SU-DHL-6 (cell line): ENCODE data around the gene FRMD3.

ENCODE experiments used
- H2AFZ ChIP-seq: fragments of 200-600 bp; sonication (generic); 2 replicates; pipeline ENCODE4 v1.6.1; 2014; ENCODE audit warnings: low read depth, mild to moderate bottlenecking, moderate library complexity, mixed read lengths, antibody characterized with exemption, low read length; ENCODE audit not compliant: severe bottlenecking
- H3F3A ChIP-seq: fragments of 200-600 bp; shearing (Covaris generic); 2 replicates; pipeline ENCODE4 v1.6.0; 2016; ENCODE audit warnings: antibody characterized with exemption, mild to moderate bottlenecking; ENCODE audit not compliant: insufficient read depth
- H3K27ac ChIP-seq: fragments of 200-600 bp; sonication (generic); 2 replicates; pipeline ENCODE4 v1.5.1; 2016; ENCODE audit warnings: low read depth, mild to moderate bottlenecking, low read length, moderate library complexity, mixed read lengths
- H3K27me3 ChIP-seq: fragments of 200-600 bp; sonication (generic), shearing (Covaris generic); 2 replicates; pipeline ENCODE4 v1.6.0; 2014; ENCODE audit warnings: mild to moderate bottlenecking, low read length
- H3K36me3 ChIP-seq: fragments of 200-600 bp; sonication (generic); 2 replicates; pipeline ENCODE4 v1.6.1; 2014; ENCODE audit warnings: mild to moderate bottlenecking, low read length, mixed read lengths
- H3K4me2 ChIP-seq: fragments of 300-600, 200-600 bp; shearing (Covaris generic), sonication (generic); 2 replicates; pipeline ENCODE4 v1.6.0; 2014; ENCODE audit warnings: low read length, low read depth, mild to moderate bottlenecking; ENCODE audit not compliant: poor library complexity, severe bottlenecking
- H3K4me3 ChIP-seq: fragments of 200-600 bp; sonication (generic); 2 replicates; pipeline ENCODE4 v1.5.1; 2014; ENCODE audit warnings: antibody characterized with exemption, low read length, mild to moderate bottlenecking, mixed read lengths; ENCODE audit not compliant: insufficient read depth, poor library complexity, severe bottlenecking
- H3K79me2 ChIP-seq: fragments of 200-600 bp; sonication (generic); 2 replicates; pipeline ENCODE4 v1.6.1; 2014; ENCODE audit warnings: mild to moderate bottlenecking, low read length, moderate library complexity; ENCODE audit not compliant: insufficient read depth
- H3K9ac ChIP-seq: fragments of 200-600 bp; sonication (generic); 2 replicates; pipeline ENCODE4 v1.7.0; 2014; ENCODE audit warnings: mild to moderate bottlenecking, low read length
- H3K9me2 ChIP-seq: fragments of 200-600 bp; sonication (generic); replicated peaks from 2 replicates; pipeline ENCODE4 v1.6.1; 2014; ENCODE audit warnings: low read length; ENCODE audit not compliant: insufficient read depth
- H3K9me3 ChIP-seq: fragments of 200-600 bp; sonication (generic); 2 replicates; pipeline ENCODE4 v1.6.1; 2014; ENCODE audit warnings: low read length, mixed read lengths; ENCODE audit not compliant: insufficient read depth
- H4K20me1 ChIP-seq: fragments of 200-600 bp; sonication (generic); 2 replicates; pipeline ENCODE4 v1.6.1; 2014; ENCODE audit warnings: low read depth, mild to moderate bottlenecking, antibody characterized with exemption, low read length, moderate library complexity, mixed read lengths
- CTCF ChIP-seq: fragments of 200-600 bp; sonication (generic); IDR thresholded peaks from one replicate; pipeline ENCODE4 v1.5.1; 2017; ENCODE audit warnings: antibody characterized with exemption, mild to moderate bottlenecking, low read length, moderate library complexity; ENCODE audit not compliant: insufficient read depth, poor library complexity, severe bottlenecking
- EZH2phosphoT487 ChIP-seq: fragments of 200-600 bp; sonication (generic), shearing (Covaris generic); conservative IDR thresholded peaks from 2 replicates; pipeline ENCODE4 v1.6.1; 2018; ENCODE audit warnings: mild to moderate bottlenecking, antibody characterized with exemption, low read length, moderate library complexity, mixed read lengths

The FRMD3 gene

GRCh38 chr9:83355024-83355444, 183.2 kb downstream of the FRMD3 start:
- Histone ChIP-seq H3K9ac (no peak overlapping the region), H3K27ac (no peak overlapping the region), H3K36me3 (no peaks in the 10 kb centered on the region), H2AFZ (no peak overlapping the region), H3K9me2 (no peaks in the 10 kb centered on the region), H3K79me2 (no peaks in the 10 kb centered on the region), H4K20me1 (no peaks in the 10 kb centered on the region), H3K9me3 (no peaks in the 10 kb centered on the region), H3K27me3 (no peaks in the 10 kb centered on the region), H3K4me2 (no peak overlapping the region), H3F3A (no peaks in the 10 kb centered on the region), H3K4me3 (no peak overlapping the region)
- TF ChIP-seq EZH2phosphoT487: no peak
- no peak for TF ChIP-seq CTCF

GRCh38 chr9:83349031-83349430, 189.2 kb downstream of the FRMD3 start:
- H2AFZ ChIP-seq: no peak overlapping the region

GRCh38 chr9:83346655-83347420, 191.4 kb downstream of the FRMD3 start:
- H3K36me3 ChIP-seq: no peaks in the 10 kb centered on the region
- H3K9me2 ChIP-seq: no peaks in the 10 kb centered on the region
- H3K27ac ChIP-seq: no peak overlapping the region
- H3K4me3 ChIP-seq: no peak overlapping the region
- no peaks in the 10 kb centered on the region for H3K27me3 ChIP-seq
- H3F3A ChIP-seq: no peaks in the 10 kb centered on the region
- no peak for TF ChIP-seq CTCF
- no peak for TF ChIP-seq EZH2phosphoT487
- H2AFZ ChIP-seq: no peak overlapping the region
- no peak overlapping the region for H3K9ac ChIP-seq
- H3K79me2 ChIP-seq: no peaks in the 10 kb centered on the region
- no peak overlapping the region for H3K4me2 ChIP-seq
- no peaks in the 10 kb centered on the region for H4K20me1 ChIP-seq
- no peaks in the 10 kb centered on the region for H3K9me3 ChIP-seq

More at GRCh38 chr9:83349031-83349430, 189.2 kb downstream of the FRMD3 start:
- Histone ChIP-seq H3K27me3 (no peaks in the 10 kb centered on the region), H3K27ac (no peak overlapping the region), H3K79me2 (no peaks in the 10 kb centered on the region), H3K4me2 (no peak overlapping the region), H3K4me3 (no peak overlapping the region), H3K9me3 (no peaks in the 10 kb centered on the region), H3K36me3 (no peaks in the 10 kb centered on the region), H4K20me1 (no peaks in the 10 kb centered on the region), H3K9me2 (no peaks in the 10 kb centered on the region), H3K9ac (no peak overlapping the region), H3F3A (no peaks in the 10 kb centered on the region)
- TF ChIP-seq CTCF: no peak
- no peak for TF ChIP-seq EZH2phosphoT487
